Activated naive CD4-positive, alpha-beta T cell (primary cell): ENCODE measurements around the gene AFF2.
"Not testable (repeated sequence)": the region's sequence is repeated elsewhere in the genome, so short reads cannot be mapped to it uniquely, and the experiment has no call there.

ENCODE experiments used
- DNase-seq, 4 experiments: peaks; one replicate each; lab custom pipeline; 2025; lab: John Stamatoyannopoulos, UW

Gene AFF2

GRCh38 chrX:148856505-148856904 is 356.1 kb downstream of the AFF2 start:
- DNase-seq, result no peak

GRCh38 chrX:148865277-148866210 is 365.1 kb downstream of the AFF2 start:
- no peak for DNase-seq

DNA sequence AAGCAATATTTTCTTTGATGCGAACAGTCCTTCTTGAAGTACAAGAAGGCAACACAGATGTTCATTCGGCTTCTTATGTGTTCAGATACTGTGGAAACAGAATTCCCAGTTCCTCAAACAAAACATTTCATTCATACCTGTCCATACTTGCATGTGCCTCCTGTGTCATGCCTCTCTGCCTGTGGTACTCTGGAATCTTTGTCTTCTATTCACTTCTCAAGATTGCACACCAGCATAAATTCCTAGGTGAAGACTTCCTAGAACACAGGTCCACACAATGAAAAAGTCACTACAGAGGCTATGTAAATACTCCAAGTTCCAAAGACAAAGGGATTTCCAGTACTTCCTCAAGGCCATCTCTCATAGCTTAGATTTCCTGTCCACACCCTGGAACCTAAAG is 367.2 kb downstream of the AFF2 start:
- no peak for DNase-seq

DNA sequence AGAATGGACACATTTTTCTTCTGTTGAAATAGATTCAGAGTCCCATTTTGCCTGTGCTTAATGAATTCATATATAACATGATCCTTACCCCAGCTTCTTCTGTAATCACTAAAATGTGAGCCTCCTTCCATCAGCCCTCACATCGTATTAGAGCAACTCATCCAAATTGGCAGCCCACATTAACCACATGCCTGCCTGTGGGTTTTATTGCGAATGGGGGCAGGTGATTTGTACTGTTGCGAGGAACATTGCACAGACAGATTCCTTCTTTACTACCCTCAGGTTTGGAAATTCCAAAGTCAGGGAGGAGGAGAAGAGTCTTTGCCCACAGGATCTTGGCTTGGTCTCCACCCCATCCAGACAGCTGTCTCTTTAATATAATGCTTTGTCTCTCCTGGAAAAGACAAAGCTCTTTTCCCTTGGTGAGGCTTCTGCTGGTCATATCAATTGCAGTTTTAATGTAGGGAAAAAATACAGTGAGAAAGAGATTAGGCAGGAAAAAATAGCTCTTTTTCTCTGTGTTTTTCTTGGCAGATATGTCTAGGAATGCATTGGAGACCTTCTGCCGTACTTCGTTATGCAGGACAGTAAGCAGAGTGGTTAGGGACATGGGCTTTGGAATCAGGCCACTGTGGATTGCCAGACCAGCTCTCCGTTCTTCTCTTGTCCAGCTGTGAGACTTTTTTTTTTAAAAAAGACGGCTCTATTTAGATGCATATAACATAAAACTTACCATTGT is 371.2 kb downstream of the AFF2 start:
- no peak for DNase-seq

DNA sequence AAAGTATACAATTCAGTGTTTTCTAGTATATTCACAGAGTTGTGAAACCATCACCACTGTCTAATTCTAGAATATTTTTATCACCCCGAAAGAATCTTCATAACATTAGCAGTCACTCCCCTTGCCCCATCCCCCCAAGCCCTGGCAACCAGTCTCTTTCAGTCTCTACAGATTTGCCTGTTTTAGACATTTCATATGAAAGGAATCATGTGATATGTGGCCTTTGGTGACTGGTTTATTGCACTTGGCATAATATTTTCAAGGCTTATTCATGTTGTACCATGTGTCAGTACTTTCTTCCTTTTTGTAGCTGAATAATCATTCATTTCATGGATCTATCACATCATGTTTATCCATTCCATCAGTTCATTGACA is 371.7 kb downstream of the AFF2 start:
- no peak for DNase-seq

DNA sequence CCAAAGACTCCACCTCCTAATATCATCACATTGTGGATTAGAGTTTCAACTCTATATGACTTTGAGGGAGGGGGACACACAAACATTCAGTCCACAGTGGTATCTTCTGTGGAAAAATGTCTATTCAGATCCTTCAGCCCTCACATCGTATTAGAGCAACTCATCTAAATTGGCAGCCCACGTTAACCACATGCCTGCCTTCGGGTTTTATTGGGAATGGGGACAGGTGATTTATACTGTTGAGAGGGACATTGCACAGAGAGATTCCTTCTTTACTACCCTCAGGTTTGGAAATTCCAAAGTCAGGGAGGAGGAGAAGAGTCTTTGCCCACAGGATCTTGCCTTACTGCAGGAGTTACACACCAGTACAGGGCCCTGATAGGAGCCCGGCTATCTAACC is 372.5 kb downstream of the AFF2 start:
- no peak for DNase-seq

DNA sequence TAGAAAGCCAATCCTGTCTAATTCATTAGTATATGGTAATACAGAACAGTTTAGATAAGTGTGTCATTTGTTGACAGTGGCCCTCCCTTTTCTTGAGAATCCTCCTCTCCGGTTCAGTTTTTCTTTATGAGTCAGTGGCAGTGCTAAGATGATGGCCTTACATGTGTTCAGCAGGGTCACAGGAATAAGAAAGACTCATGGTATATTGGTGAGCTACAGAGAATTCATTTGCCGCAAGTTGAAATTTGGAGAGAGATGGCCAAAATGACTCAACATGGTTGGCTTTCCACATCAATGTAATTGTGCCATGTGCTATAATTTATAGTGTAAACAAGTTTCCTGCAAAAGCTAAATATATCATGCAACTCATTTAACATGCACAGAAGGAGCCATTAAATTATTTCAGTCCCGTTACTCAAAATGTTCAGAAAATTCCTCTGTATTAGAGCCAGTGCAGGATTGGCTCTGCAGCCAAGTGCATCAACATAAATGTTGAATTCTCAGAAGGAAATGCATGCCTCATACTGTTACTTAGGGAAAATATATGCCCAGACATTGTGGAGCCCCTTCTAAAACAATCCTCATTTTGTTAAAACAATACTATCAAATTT is 374.3 kb downstream of the AFF2 start:
- DNase-seq, result no peak

GRCh38 chrX:148878371-148878770 is 378.0 kb downstream of the AFF2 start:
- DNase-seq, result no peak

DNA sequence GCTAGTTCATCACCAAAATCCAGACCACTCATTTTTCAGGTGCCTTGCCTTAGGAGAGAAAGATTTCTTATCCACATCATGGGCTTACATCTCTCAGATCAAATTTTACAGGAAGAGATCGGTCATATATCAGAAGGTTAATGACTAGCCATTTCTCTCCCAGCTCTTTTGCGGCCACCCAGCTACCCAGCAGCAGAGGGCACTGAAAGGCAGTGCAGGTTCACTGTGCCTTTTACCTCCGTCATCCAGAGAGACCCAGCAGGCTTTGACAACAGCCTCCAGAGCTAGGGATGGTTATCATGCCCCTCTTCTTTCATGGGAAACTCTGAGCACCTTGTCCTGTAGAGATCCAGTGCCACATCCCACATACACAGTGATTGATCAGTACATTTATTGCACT is 384.8 kb downstream of the AFF2 start:
- DNase-seq, result no peak

GRCh38 chrX:148893395-148893794 is 393.0 kb downstream of the AFF2 start:
- DNase-seq, result no peak

GRCh38 chrX:148902581-148902980 is 402.2 kb downstream of the AFF2 start:
- DNase-seq, result no peak

GRCh38 chrX:148903176-148903575 is 402.8 kb downstream of the AFF2 start:
- no peak for DNase-seq

DNA sequence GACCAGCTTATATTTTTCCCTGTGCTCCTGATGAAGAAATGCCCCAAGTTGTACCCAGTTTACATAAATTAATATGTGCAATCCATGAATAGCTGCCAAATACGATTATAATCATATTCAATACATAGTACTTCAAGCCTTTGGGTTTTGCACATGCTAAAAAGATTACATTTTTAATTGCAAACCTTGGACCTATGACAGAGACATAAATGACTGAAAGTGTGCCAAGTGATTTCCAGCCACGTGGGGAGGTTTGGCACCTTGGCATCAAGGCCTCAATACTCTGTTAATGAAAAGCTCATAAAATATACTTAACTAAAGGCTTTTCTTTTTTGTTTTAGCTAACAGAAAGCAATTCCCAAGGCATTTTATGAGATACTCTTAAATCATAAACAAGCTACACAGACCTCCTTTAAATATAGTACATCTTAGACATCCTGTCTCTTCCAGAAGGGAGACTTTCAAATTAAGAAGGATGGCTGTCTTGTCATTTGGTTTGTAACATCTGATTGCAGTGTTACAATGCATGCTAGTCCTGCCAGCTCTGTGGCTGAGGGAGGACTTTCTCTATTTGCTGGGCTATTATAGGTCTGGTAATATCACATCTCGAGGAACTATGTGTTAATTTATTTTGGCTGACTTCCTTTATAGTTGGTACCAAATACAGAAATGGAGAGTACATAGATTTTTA is 404.1 kb downstream of the AFF2 start:
- no peak for DNase-seq

DNA sequence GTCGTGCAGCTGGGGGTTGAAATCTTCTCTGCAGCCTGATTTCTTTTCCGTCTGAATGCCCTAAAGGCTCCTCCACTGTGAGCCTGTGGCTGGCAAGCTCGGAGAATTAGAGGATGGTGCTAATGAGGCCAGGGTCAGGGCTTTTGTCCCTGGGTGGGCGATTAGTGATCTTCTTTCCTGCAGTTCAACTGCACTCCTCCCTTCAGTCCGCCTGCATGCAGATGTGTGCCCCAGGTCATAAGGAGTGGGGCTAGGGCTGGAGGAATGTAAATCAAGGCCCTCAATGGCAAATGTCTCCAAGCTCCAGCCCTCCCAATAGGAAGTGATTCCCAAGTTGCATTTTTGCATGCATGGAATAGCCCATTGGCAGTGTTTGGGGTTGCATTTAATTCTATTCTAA is 405.0 kb downstream of the AFF2 start:
- no peak for DNase-seq

DNA sequence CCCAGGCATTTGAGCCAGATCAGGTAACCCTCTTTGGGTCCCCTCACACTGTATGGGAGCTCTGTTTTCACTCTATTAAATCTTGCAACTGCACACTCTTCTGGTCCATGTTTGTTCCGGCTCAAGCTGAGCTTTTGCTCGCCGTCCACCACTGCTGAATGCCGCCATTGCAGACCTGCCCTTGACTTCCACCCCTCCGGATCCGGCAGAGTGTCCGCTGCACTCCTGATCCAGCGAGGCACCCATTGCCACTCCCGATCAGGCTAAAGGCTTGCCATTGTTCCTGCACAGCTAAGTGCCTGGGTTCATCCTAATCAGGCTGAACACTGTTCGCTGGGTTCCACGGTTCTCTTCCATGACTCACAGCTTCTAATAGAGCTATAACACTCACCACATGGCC is 406.2 kb downstream of the AFF2 start:
- not testable (repeated sequence) for DNase-seq

DNA sequence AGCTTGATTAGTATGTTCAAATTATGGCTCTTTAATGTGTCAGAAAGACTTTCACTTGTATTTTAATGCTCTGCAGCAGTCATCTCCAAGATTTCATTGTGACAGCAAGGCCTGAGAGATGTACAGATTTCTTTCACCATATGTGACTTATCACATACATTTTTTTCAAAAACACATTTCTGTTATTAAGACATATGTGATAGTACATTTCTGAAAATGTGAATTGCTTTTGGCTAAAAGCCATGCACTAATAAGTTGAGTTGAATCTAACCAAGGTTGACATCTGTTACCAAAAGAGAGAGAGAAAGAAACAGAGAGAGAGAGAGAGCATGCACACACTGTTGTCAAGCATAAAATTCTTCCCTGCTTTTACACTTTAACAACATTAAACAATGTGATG is 409.3 kb downstream of the AFF2 start:
- DNase-seq, result no peak

DNA sequence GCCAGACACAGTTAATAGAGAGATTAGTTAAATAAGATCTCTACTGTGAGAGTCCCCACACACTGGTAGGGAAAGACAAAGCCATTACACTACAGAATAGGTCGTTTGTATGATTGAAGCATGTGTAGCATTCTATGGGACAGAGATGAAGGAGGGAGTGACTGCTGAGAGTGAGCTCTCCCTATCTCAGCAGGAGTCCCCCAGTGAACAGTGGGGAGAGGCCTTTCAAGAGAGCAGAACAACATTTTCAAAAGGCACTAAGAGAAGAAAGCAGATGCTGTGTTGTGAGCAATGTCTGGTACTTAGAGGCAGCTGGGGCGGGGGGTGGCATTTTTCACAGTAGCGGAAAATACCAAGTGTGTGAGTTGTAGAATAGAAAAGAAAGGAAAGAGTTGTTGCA is 413.6 kb downstream of the AFF2 start:
- no peak for DNase-seq

DNA sequence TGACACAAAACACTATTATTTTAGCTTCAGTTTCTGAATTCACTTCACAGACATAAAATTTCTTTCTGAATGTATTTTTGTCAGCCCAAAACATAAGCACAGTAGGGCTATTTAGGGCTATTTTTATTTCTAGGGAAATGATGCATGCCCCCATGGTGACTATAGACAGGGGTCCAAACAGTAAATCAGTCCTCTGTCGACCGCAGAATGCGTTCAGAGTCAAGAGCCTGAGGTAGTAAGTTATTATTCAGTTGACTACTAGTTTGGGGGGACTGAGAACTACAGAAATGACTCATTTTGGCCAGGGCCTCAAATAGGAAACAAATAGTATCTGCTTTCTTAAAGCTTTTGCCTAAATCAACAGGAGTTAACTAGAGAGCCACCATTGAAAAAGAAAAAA is 414.4 kb downstream of the AFF2 start:
- DNase-seq, result no peak

DNA sequence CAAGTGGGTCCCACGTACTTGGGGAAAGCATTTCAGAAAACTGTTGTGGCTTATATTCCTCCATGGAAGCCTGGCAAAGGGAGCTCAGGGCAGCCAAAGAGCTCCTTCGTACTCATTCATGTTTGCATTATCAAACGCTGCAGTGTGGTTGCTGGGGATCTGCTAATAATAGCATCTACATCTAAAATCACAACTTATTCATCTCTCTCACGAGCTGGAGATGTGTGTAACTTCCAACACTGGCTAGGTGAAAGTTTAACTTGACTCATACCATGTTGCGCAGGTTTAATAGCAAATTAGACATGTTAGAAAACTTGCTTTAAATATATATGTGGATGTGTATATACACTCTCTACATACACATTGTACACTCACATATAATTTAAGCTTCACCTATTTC is 415.1 kb downstream of the AFF2 start:
- DNase-seq, result no peak

DNA sequence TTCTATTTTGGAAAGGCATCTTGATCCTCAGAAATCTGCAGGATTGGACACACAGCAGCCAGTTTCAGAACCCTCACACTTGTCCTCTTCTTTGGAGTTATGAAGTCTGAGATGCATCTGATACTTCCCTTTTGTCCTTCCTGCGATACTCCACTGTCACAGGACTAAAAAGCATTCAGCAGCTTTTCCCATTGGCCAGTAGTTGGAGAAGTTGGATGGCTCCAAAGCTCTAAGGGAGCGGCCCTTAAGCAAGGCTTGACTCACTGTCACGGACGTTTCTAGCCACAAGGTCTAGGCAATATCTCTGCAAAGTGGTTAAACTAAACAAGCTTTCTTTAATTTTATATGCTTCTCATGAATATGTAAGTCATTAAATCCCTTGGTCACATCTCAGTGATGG is 417.0 kb downstream of the AFF2 start:
- no peak for DNase-seq

- DNase-seq, result no peak
These were observed 423.2 kb downstream of the AFF2 start for GRCh38 chrX:148923631-148924030.

DNA sequence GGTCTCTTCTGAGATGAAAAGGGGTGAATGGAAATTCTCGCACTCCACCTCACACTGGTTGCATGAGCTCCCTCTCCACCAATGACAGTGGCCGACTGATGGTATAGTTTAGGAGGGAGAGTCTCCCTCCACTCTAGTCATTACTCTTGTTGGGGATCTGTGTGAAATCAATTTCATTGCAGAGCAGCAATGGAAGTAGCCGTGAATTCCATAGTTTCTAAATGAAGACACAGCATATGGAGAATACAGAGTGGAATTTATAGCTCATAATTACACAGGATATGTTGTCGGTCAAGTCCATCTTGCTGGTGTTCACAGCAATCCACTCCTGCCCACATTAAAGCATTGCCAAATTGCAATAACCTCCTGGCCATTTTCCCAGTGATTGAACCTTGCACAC is 426.0 kb downstream of the AFF2 start:
- DNase-seq, result no peak
